IPS DF 19.7 (cell line): Measurements from ENCODE around the gene NCBP3.
"Not testable (repeated sequence)": the region's sequence is repeated elsewhere in the genome, so short reads cannot be mapped to it uniquely, and the experiment has no call there.

Source experiments
- DNase-seq: peaks from one replicate; pipeline ENCODE4 v3.0.0-alpha.2; 2013; ENCODE audit warnings: low read depth, low spot score

The NCBP3 gene

GRCh38 chr17:3812771-3813170 lies 33.3 kb downstream of the NCBP3 start:
- no peak for DNase-seq

GRCh38 chr17:3812284-3812683 lies 33.8 kb downstream of the NCBP3 start:
- no peak for DNase-seq

- DNase-seq, result no peak
Observed at GRCh38 chr17:3810019-3810418, 36.0 kb downstream of the NCBP3 start.

GRCh38 chr17:3809135-3809534 lies 36.9 kb downstream of the NCBP3 start:
- no peak for DNase-seq

- DNase-seq, result no peak
Observed at GRCh38 chr17:3808701-3809100, 37.3 kb downstream of the NCBP3 start.

GRCh38 chr17:3805581-3805980 lies 40.5 kb downstream of the NCBP3 start:
- DNase-seq, result no peak

GRCh38 chr17:3804503-3804931 lies 41.5 kb downstream of the NCBP3 start:
- no peak for DNase-seq

DNA sequence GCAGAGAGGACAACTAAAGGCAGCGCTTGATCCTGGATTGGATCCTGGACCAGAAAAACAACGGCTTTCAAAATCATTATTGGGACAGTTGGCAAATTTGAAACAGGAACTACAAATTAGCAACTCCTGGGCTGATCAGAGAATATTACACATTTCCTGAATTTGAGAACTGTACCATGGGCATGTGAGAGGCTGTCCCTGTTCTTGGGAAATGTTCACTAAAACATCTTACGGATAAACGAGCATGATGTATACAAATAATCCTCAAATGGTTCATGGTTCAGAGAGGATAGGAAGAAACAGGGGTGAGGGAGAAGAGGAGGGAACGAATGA lies 42.8 kb downstream of the NCBP3 start:
- no peak for DNase-seq

GRCh38 chr17:3802461-3803307 lies 43.4 kb downstream of the NCBP3 start:
- no peak for DNase-seq

DNA sequence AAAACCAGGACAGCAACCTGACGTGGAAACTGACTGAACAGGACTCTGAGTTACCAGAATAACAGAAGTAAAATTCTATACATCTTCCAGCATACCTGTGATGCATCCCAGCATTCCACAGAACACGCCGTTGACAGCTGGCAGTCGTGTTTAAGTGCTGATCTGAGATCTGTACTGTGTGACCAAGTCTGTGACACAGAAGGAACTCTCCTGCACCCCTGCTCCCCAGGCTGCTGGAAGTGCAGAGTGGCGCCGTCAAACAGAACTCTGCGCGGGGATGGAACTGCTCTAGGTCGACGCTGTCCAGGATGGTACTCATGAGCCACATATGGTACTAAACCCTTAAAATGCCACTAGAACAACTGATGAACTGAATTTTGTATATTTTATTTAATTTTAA lies 44.3 kb downstream of the NCBP3 start:
- no peak for DNase-seq

- no peak for DNase-seq
Observed at GRCh38 chr17:3801347-3801746, 44.7 kb downstream of the NCBP3 start.

DNA sequence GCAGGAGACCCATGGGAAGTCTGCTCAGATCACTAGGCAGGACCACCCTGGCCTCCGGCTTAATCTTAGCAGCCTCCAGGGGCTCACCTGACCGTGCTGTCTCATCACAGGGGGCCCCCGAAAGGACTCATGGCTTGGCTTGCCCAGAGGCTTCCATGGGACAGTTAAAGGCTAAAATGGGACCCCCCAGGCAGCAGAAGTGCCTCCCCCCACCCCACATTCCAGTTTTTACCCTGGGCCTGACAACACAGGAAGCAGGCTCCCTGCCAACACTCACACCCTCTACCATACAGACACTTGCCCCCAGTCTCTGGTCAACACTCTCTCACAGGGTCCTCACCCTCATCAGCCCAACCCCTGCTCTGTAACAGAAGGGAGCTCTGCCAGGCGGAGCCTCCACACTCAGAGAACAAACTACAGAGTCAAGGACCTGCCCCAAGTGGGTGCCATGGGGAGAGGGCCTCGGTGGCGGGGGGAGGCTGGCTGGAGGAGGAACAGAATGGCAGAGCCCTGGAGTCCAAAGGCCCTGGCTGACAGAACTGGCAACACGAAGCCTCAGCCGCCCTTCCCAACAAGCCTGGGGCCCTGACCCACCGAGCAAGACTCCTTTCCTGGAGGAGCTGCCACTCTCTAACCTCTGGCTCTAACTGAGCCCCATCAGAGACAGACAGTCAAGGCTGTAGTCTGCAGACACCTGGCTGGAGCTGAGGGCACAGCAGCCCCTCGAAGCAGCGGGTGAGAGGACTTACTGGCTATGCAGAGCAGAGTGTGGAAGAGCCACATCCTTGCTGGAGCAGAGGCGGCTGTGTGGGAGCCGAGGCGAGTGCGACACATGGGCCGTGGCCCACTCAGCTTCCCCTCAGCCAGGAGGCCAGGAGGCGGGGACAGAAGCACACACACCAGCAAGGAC lies 45.4 kb downstream of the NCBP3 start, which contains the start of gene ITGAE:
Gene ITGAE, minus strand, starts transcription at position 827 of the 910 bp plus-strand sequence. Its CDS starts 44 bp downstream, at position 783.
- no peak for DNase-seq

DNA sequence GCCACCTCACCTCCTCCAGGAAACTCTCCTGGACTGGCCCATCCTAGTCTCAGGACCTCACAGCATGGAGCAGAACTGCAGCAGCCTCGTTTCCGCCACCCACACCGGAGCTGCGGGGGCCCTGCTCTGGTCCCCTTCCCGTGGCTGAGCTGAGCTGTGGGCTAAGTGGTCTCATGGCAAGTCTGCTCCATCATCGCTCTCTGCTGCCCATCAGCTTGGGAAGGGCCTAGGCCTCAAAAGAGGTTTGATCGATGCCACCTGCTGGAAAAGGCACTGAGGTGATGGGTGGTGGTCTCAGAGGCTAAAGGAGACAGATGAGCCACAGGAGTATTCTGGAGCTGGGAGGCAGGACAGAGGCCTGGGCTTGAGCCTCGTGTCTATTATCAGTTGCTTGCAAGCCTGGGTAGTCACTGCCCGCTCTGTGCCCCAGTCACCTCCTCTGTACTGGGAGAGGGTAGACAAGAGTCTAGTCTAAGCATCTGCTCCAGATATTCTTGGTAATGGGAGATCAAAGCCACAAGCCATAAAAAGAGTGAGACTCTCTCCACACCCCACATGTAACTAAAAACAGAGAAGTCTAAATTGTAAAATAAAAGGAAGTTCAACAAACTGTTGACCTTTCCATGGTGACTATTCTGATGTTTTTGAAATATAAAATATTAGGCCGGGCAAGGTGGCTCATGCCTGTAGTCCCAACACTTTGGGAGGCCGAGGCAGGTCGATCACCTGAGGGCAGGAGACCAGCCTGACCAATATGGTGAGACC lies 46.7 kb downstream of the NCBP3 start:
- DNase-seq, result no peak

DNA sequence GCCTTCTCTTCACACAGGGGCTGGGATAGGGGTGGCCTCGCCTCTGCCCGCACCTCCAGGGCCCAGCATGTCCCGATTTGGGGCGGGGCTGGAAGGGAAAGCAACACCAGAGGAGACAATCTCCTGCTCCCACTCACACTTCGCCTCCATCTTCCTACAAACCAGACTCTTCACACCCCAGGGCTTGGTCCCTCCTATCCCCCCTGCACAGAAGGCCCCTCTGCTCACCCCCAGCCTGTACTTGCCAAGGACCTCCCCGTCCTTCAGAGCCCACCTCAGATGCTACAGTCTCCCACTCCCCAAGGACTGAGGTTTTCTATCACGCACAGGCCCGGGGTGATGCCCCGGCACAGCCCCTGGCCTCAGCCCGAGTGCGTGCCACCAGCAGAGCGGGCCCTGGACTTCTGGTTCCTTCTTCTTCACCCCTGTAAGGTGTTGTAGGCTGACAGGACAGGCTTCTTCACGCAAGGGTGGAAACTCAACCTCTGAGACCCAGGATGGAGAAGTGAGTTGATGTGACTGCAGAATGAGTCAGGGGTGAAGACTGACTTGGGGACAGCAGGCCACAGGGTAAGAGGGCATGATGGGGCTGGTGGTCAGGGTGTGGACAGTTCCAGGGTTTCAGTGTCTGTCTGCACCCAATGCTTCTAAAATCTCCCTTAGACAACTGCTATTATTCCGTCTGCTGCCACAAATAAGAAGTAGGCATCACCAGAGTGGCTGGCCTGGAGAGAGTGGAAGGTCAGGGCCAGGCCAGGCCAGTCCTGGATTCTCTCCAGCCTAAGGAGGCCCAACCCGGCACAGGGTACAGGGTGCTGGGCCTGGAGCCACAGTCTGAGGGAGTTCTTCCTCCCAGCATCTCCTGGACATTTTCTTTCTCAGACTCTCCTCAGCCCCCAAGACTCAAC lies 47.5 kb downstream of the NCBP3 start:
- DNase-seq, result no peak

- no peak for DNase-seq
Observed at GRCh38 chr17:3796822-3797170, 49.2 kb downstream of the NCBP3 start.

DNA sequence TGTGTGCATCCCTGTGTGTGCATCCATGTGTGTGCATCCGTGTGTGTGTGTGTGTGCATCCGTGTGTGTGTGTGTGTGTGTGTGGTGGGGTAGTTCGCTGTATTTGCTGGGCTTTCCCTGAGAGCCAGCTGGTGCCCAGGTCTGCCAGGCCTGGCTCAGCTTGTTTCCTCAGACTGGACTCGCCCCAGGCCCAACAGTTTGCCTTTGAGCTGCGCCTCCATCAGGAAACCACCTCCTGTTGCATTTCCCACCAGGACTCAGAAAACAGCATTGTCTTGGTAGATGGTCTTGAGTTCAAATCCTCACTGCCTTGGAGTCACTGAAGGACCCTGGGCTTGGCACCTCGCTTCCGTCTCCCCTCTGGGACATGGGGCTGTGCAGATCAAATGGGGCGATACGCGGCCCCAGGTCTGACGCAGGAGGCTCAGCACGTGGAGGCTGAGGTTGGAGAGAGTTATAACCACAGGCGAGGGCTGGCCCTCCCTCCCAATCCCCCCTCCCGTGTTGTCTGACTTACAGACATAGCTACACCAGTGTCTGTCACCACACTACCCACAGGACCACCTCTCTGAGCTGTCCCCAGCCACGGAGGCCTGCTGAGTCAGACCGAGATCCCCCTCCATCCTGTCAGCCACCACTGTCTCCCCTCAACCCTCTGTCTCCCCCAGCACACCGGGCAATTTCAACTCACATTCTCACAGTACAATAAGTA lies 49.8 kb downstream of the NCBP3 start:
- no peak for DNase-seq

DNA sequence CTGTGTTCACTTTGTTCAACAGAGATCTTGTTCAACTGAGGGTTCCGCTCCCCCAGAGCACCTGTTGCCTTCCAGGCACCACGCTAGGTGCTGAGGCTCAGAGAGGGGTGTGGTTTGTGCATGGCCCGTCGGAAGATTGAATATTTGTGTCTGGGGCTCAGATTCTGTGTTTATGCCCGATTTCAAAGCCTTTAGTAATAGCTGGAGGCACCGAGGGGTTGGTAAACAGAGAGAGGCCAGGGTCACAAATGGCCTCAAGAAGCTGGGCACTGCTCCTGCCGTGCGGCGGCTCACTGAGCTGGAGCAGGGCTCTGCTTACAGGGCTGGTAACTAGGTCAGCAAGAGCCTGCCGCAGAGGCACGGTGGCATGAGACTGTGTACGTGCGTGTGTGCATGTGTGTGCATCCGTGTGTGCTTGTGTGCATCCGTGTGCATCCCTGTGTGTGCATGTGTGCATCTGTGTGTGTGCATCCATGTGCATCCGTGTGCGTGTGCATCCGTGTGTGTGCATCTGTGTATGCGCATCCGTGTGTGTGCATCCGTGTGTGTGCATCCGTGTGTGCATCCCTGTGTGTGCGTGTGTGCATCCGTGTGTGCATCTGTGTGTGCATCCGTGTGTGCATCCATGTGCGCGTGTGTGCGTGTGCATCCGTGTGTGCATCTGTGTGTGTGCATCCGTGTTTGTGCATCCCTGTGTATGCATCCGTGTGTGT lies 50.5 kb downstream of the NCBP3 start:
- no peak for DNase-seq

DNA sequence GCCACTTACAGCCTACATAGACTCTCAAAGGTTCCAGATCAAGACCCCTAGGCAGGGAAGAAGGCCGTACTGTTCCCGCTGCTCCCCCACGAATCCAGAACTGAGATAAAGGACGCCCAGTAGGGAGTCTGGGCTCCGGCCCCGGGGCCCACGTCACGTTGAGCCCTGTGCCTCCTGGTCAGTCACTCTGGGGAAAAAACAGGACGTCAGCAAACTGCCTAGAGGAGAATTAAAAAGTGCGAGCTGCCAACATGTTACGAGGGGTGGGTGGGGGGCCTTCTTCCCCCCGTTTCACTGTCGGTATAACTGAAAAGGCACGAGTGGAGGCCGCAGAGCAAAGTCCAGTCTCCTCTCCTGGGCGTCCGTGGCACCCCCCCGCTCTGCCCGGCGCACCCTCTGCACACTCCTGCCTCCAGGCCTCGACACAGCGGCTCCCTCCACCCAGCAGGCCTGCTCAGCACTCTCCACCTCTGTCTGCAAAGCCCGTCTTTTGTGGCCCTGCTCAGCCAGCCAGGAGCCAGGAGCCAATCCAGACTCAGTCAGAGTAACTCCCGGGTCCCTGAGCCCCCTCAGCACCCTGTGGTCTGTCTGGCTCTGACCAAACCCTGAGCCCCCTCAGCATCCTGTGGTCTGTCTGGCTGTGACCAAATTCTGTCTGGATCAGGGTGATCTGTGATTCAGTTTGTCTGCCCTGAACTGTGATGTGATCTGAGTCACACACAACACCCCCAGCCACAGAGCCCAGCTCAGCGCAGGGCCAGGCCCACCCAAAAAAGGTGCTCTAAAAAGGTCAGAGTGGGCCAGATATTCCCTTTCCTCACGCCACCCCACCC lies 51.3 kb downstream of the NCBP3 start:
- no peak for DNase-seq

DNA sequence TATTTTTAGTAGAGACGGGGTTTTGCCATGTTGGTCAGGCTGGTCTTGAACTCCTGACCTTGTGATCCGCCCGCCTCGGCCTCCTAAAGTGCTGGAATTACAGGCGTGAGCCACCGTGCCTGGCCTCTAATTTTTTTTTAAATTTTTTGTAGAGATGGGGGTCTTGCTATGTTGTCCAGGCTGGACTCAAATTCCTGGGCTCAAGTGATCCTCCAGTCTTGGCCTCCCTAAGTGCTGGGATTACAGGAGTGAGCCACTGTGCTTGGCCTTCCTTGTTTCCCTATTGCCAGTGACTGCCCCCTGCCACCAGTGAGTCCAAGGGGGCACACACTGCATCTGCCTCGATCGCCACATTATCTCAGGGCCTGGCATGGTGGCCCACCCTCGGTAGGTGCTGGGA lies 51.9 kb downstream of the NCBP3 start:
- DNase-seq, result not testable (repeated sequence)
